Femur (tissue), 1 donor: ENCODE data around the gene CLEC7A.
A peak's percentile ranks its signal among the peaks of the same experiment; 100 is the strongest.

ENCODE experiments used
- DNase-seq: peaks from one replicate; pipeline ENCODE4 v3.0.0-alpha.2; 2017

Gene CLEC7A

DNA sequence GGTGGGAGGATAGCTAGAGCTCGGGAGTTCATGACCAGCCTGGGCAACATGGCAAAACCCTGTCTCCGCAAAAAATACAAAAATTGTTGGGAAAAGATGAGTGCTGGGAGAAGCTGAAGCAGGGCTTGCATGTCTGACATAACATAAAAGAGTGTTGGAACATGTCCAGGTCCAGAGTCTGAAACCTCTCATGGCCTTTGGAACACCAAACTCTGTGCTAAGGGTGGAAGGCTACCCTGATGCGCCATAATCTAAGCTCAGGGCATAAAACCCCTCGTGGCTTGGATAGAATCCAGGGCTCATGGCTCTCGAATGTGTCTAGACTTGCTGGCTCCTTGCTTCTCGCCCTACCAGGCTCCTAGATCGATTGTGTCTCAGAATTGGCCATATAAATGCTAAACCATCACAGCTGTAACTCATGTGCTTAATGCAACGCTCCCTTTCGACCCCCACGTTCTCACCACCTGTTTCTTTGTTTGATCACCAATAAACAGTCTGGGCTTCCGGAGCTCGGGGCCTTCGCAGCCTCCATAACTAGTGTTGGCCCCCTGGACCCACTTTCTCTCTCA is 6.7 kb upstream of the CLEC7A start:
- DNase-seq = no peak

DNA sequence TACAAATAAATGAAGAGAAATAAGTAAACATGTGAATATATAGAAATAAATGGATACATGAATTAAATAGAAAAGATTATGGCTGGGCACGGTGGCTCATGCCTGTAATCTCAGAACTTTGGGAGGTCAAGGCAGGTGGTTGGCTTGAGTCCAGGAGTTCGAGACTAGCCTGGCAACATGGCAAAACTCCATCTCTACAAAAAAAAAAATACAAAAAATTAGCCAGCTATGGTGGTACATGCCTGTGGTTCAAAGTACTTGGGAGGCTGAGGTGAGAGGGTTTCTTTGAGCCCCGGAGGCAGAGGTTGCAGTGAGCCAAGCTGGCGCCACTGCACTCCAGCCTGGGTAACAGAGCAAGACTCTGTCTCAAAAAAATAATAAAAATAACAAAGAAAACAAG is 5.1 kb upstream of the CLEC7A start:
- DNase-seq = no peak

DNA sequence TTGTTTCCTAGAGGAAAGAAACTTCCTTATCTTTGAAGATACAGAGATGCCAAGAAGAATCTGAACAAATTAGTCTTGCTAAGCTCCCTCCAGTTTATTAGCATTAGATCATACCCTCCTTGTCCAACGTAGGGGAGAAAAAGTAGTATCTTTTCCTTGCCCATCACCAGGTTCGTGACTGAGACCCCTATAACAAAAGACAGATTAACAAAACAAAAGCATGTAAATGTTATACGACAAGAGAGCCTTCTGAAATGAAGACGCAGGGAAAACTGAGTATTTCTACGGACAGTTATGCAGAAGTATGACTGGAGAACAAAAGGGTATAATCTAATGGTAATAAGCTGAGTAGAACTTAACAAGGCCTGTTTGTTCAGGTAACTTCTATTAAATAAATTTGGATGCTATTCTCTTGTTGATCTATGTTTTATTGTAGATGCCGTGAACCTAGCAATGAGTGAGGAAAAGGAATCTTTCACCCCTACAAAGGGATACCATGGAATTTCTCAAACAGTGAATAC is 2.9 kb upstream of the CLEC7A start:
- no peak for DNase-seq

DNA sequence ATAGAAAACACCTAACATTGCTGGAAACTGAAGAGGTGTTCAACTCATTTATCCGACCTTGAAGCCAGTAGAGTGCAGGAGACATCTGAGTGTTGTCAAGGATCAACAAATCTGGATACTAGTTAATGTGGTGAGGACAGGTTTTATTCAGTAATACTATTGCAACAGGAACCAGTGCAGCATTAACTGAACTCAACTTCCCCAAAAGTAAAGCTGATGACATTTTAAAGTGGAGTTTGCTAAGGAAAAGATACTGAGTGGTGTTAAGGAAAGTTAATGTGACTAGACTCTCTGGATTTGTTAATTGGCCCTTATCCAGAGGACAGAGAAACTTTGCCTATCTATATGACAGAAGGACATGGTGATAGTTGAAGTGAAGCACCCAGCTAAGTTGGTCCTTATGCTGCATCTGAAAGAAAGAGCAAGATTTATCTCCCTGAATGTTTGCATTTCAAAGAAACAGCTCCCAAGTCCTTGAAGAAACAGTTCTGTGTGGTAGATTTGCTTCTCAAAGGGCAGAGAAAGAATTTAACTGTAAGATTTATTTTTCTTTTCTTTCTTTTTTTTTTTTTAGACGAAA is 1.2 kb upstream of the CLEC7A start:
- DNase-seq = no peak

DNA sequence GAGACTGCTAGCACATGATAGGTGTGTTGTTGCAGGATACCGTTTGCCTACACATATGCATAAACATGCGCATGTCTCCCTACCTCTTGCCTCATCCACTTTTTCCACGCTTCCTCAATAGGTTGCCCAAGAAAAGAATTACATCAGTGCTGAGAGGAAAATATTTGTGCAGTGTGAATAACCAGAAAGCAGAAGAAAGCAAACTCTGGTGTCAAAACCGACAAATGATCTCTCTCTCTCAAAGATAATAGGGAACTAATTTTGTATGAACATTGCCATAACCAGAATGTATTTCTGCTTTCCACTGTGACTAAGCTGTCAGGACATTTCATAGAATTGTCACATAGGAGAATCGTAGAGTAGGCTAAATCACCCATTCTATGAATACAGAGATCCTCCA is 1.3 kb downstream of the CLEC7A start:
- no peak for DNase-seq

DNA sequence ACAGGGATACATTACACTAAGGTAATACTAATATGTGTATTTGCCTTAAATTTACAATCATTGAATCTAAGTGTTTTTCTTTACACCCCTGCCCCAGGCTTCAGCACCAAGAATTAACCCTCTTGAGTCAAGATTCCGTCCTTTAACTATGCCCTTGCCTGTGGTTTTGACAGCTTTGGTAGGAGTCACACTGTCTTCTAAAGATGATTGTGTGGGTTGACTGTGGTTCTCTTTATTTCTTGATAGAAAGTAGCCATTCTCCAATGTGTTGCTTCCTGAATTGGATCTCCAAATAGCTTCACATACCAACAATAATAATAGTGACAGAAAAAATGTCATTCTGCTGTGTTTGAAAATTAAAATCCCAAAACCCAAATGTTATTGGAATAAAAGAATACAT is 3.6 kb downstream of the CLEC7A start:
- no peak for DNase-seq

DNA sequence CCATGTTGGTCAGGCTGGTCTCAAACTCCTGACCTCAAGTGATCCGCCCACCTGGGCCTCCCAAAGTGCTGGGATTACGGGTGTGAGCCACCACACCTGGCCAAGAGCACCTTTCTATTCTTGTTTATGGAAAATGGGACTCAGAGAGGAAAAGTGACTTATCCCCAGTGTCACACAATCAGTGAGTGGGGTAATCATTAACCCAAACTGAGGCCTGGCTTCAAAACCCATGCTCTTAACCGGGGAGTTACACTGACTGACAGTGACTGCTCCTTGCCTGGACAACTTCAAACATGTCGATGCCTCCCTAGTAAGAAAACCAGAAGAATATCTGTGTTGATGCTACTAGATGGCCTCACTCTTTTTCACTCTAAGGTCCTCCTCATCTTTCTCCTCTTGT is 7.3 kb downstream of the CLEC7A start:
- no peak for DNase-seq

DNA sequence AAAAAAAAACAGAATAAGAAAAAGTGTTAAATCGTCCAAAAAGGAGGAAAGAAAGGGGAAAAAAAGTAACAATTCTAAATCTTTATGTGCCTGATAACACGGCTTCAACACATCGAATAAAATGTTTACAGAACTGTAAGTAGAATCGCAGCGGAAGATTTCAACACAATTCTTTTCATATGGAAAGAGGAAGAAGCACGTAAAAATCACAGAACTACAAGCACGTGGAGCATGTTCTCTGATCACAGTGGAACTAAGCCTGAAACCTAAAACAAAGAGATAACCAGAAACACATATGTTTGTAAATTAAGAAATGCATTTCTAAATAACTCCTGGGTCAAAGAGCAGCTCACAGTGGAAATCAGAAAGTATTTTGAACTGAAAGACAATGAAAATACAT is 8.7 kb downstream of the CLEC7A start:
- no peak for DNase-seq

DNA sequence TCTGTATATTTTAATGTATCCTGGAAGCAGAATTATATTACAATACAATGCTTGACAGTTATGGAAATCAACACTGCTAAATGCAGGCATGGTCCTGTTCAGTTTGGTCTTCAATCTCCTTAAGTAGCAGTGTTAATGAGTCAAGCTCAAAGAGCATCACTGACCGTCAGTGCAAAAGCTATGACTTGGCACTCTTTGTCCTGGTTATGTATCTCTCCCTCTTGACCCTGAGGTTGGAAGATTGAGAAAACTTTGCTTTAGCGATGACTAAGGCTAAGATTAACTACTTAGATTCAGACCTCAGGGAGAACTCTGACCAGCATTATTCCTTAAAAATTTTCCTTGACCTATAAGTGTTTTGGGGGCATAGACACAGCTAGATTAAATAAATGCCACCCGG is 10.9 kb downstream of the CLEC7A start:
- no peak for DNase-seq

DNA sequence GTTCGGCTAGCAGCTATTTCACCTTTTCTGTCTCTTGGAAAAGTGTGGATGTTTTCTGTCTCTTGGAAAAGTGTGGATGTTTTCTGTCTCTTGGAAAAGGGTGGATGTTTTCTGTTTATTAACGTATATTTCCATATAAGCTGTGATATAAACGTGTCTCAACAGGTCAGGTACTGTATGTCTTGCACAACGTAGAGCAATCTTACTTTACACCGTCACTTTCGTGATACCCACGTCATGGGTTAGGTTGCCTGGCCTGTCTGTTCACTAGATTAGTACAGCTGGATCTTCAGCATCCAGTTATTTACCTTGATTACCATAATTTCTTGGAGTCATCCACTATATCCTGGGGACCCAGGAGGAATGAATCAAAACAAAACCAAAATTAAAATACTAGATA is 14.1 kb downstream of the CLEC7A start:
- DNase-seq = no peak

DNA sequence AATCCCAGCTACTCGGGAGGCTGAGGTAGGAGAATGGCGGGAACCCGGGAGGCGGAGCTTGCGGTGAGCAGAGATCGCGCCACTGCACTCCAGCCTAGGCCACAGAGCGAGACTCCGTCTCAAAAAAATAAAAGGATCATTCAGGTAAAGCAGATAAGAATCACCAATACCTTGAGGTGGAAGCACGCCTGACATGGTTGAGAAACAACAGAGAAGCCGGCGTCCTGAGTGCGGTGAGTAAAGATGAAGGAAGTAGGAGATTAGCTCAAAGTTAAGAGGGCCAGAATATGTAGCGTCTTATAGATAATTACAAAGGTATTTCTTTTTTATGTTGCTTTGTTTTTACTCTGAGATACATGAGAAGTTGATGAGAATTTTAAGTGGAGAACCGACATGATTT is 14.7 kb downstream of the CLEC7A start:
- no peak for DNase-seq

DNA sequence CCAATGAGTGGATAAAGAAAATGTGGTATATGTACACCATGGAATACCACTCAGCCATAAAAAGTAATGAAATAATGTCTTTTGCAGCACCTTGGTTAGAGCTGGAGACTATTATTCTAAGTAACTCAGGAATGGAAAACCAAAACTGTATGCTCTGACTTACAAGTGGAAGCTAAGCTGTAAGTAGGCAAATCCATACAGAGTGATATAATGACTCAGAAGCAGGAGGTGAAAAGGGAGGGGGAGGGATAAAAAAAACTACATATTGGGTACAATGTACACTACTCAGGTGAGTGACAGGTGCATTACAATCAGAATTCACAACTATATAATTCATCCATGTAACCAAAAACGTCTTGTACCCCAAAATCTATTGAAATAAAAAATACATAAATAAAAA is 16.1 kb downstream of the CLEC7A start:
- DNase-seq = no peak

DNA sequence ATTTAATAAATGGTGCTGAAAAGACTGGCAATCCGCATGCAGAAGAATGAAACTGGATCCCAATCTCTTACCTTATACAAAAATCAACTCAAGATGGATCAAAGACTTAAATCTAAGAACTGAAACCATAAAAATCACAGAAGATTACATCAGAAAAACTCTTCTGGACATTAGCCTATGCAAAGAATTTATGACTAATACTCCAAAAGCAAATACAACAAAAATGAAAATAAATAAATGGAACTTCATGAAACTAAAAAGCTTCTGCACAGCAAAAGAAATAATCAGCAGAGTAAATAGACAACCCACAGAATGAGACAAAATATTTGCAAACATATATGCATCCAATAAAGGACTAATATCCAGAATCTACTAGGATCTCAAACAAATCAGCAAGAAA is 16.9 kb downstream of the CLEC7A start:
- no peak for DNase-seq

DNA sequence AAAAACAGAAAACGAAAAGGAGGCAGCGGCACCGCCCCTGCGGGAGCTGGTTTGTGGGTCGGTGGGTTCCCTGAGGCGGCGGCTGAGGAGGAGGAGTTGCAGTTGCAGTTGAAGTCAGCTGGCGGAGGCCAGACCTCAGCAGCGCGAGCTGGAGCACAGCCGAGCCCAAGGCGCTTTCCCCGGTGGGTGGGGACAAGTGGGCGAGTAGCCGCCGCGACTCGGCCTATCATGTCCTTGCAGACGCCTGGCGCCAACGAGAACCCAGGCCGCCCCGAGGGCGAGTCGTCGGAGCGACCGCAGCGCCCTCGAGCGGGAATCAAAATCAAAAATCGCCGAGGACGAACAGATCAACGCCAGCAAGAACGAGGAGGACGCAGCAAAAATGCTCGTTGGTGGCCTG is 18.5 kb downstream of the CLEC7A start:
- no peak for DNase-seq

DNA sequence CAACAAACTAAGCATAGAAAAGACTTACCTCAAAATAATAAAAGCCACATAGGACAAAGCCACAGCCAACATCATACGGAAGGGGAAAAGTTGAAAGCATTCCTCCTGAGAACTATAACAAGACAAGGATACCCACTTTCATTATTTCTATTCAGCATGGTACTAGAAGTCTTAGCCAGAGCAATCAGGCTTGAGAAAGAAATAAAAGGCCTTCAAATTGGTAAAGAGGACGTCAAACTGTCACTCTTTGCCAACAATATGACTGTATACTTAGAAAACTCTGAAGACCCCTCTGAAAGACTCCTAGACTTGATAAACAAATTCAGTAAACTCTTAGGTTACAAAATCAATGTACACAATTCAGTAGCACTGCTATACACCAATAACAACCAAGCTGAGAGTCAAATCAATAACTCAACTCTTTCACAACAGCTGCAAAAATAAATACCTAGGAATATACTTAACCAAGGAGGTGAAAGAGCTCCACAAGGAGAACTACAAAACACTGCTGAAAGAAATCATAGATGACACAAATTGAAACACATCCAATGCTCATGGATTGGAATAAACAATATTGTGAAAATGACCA is 19.6 kb downstream of the CLEC7A start:
- DNase-seq = no peak

DNA sequence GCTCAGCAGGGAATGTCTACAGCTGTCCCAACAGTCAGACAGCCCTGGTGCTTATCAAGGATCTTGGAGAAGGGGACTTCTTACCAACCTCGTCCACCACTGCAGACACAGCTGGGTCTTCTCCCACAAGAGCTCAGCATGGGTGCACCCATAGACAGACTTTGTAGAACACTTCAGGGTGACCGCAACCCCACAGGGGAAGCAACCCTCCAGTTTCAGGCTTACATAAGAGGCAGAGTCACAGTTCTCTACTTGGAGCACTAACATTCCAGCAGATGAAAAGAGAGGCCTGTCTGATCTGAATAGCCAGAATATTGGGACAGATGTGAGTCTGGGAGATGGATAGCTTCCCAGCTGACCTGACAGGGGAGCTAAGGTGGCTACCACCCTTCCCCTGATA is 27.7 kb downstream of the CLEC7A start:
- DNase-seq = no peak

DNA sequence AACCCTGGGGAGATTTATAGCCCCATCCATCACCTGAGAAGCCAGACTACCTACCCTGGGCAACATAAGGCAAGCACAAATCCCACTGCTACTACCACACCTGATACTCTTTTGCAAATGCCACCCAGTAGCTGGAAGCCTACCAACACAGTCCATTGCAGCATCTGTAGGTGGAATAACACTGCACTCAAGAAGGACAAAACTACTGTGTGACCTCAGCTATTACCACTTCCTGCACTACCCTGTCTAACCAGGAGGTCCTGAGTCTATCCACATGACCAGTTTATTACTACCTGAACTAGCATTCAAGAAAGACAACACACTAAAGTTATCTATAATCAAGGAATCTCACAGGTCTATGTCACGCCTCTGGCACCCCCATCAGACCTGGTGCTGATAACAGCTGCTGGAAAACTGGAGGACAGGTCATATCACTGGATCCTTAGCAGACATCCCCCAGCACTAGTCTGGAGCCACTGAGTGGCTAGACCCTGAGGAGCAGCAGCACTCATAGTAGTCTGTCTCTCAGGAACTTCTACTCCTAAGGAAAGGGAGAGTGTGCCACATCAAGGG is 28.3 kb downstream of the CLEC7A start:
- no peak for DNase-seq

DNA sequence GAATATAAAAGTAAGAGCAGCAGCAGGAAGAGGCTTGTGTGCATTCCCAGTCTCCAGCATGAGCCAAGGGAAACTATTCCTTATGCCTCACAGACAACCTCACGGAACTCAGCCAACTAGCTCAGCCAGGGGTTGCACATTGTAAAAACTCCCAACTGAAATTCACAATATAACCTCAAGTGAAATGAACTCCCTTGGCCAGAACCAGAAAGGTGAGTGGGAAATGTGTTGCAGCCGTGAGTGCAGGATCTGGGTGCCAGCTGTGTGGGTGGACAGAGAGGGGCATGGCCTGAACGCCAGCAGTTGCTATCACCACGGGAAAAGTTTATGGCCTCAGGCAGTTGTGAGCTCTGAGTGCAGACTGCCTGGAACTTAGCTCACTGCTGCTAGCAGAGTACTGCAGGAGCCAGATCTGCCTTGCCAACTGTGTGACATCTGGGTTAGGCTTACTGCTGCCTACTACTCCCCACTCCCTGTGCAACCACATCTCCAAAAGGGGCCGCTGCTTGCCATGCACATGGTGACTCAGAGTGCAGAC is 28.9 kb downstream of the CLEC7A start:
- peak; percentile 83 for DNase-seq

DNA sequence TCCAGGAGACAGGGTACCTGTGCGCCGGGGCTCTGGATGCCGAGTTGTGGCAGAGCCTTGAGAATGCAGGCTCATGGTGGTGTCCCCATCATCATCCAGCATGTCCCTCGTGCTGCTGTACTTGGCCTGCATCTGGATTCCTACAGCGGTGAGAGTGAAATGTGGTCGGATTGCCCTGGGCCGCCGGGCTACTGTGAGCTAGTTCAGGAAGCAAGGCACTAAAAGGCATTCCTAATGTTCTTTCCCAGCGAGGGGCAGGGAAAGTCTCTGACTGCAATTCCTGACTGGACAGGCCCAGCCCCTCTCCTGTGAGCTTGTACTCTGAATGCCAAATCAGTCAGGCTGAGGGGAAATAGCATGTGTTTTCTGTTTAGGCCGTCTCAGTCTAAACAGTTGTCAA is 31.2 kb downstream of the CLEC7A start, which contains the start of gene CLEC1A:
CLEC1A (minus strand) TSS at position 195 of the 400 bp plus-strand sequence; CDS start at position 132, 63 bp downstream.
- peak; percentile 56 for DNase-seq

DNA sequence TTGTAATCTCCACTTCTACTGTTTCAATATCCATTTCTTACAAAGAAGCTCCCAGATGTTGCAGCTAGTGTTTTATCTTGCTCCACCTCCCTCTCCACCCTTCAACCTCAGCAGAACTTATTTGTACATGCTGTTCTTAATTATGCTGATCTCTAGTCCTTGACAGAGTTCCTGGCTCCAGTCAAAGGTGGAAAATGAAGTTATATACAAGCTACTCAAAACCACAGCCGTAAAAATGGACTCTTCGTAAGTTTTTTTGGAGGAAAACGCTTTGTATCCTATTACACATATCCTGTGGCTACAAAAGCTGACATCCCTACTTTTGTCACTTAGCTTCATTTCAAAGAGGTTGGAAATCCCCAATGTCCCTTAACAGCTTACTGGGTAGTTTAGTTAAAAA is 32.5 kb downstream of the CLEC7A start:
- DNase-seq = no peak

DNA sequence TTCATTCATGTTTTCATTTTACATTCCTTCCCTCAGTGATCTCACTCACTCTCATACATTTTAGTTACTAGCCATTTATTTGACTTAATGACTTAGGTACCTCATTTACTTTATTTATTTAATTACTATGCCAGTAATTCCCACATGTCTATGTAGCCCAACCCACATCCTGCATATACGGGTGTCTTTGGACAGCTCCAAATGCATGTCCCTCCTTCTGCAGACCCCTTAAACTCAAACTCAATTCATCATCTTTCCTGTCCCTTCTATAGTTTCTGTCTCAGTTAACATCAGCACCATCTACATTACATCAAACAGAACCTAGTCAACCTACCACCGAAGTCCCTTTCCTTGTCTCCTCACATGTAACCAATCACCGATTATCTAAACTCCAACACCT is 34.0 kb downstream of the CLEC7A start:
- DNase-seq = no peak

DNA sequence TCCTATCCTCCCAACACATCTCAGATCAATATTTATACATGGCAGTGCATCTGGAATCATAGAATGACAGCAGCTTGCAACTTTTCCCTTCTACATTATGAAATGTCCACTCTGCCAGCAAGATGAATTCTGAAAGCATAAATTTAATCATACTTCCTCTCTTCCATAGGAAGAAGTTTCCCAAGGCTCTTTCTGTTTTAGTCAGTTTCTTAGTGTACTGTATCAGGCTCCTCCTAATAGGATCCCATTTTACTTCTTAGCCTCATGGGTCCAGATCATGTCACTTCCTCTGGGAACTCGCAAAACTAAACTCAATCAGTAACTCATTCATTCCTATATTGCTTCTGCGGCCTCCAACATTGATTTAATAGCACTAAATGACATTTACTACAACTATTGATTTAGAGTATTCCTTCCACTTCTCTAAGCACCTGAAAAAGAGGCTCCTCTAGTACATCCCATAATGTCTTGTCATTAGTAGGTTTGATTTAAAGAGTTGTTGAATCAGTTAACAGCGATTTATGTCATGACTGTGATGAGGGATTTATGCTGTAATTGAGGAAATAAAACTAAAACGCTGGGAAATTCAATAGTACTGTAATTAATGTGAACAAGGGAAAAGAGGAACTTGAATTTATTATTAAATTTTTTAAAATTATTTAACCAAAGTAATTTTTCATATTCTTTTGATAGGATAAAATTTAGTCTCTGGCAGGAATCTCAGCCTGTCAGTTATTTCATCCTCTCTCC is 35.2 kb downstream of the CLEC7A start:
- DNase-seq = no peak
